VCaP (cell line): ENCODE measurements around the gene FBN2.

Experiments
- H3K27ac ChIP-seq: fragments of 450-650 bp; 2 replicates; pipeline ENCODE4 v1.5.1; 2017
- TF ChIP-seq, protein P1 (sequence below): fragments of 450-650 bp; conservative IDR thresholded peaks from 2 replicates; pipeline ENCODE4 v1.5.1; 2017; ENCODE audit warnings: mild to moderate bottlenecking, moderate library complexity

FBN2 gene

DNA sequence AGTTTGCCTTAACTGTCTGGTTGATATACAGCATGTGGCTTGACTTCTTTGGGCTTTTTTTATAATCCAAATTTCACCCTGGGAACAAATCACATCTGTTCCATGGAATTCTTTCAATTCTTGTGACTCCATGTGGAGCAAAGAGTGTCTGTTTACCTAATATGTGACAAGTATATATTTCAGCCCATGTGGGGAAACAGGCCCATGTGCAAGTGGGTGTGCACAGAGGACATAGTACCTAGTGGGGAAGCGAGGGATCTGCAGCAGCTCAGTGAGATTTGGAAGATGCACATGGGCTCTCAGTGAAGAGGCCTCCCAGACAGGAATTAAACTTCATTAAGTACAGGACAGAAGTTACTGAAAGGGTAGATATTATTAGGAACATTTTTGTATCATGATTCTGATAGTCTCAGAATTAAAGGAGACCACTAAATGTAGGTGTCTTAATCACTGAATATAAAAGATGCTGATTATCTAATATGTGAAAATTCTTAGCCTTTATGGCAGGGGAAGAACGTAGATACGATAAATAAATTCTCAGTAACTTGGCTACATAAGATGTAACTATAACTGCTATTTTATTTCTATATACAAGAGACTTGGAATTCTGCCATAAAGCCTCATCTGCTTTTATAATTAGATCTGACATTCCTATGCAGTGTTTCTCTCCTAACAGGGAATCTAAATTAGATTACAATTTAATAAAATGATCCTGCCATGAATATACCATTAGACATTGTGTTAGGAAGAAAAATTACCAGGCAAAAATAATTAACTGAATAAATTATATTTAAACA, 273.3 kb downstream of the FBN2 start:
- H3K27ac ChIP-seq = no peak overlapping the region
- TF ChIP-seq, protein P1, sequence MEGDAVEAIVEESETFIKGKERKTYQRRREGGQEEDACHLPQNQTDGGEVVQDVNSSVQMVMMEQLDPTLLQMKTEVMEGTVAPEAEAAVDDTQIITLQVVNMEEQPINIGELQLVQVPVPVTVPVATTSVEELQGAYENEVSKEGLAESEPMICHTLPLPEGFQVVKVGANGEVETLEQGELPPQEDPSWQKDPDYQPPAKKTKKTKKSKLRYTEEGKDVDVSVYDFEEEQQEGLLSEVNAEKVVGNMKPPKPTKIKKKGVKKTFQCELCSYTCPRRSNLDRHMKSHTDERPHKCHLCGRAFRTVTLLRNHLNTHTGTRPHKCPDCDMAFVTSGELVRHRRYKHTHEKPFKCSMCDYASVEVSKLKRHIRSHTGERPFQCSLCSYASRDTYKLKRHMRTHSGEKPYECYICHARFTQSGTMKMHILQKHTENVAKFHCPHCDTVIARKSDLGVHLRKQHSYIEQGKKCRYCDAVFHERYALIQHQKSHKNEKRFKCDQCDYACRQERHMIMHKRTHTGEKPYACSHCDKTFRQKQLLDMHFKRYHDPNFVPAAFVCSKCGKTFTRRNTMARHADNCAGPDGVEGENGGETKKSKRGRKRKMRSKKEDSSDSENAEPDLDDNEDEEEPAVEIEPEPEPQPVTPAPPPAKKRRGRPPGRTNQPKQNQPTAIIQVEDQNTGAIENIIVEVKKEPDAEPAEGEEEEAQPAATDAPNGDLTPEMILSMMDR = no peak

DNA sequence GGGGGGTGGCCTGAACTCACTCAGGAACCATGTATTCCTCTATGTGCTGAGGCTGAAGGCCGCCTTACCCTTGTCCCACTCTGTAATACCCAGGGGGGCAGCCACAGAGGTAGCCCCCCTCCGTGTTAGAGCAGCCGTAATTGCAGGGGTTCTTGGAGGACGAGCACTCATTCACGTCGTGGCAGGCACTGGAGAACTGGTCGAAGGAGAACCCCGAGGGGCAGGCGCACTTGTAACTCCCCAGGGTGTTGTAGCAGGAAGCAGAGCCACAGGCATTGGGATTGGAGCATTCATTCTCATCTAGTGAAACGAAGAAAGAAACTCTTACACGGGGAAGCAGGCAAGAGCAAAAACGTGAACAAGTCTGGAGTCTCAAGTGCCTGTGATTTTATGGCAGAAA, 274.7 kb downstream of the FBN2 start:
- TF ChIP-seq, protein P1 = no peak
- H3K27ac ChIP-seq = no peak overlapping the region

DNA sequence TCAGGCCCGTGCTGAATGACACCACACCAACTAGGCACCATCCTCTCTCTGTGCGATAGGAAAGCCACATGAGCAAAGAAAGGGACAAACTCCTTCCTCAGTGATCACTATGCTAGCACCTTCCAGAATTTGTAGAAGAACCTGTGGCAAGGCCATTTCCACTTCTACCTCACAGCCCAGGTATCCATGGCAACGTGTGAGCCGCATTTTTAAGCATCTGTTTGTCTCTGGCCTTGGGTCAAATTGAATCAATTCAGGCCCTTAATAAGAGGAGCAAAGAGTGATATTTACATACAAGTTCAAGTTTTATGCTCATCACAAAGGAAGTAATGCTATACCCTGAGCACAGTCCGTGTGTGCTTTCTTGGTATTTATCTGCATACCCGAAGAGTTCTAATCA, 275.1 kb downstream of the FBN2 start:
- no peak overlapping the region for H3K27ac ChIP-seq
- TF ChIP-seq, protein P1 = no peak

DNA sequence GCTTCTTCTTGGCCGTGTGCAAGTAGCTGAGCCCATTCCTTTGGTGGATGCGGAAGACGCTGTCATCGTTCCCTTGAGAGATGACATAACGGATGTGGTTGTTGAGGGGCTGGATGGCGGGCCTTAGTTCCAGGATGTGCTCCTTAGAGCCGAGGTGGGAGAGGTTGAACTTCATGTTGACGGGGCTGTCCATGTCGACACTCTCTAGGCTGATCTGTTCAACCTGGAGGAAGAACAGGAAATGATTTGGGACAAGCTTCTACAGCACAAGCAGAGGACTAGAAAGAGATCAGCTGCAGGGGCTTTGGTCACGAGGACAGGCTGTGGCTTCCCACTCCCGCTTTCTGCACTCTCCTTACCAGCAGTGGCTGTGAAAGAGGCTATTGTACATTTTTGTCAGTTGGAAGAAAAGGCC, 278.4 kb downstream of the FBN2 start:
- TF ChIP-seq, protein P1 = no peak
- H3K27ac ChIP-seq = no peak overlapping the region

DNA sequence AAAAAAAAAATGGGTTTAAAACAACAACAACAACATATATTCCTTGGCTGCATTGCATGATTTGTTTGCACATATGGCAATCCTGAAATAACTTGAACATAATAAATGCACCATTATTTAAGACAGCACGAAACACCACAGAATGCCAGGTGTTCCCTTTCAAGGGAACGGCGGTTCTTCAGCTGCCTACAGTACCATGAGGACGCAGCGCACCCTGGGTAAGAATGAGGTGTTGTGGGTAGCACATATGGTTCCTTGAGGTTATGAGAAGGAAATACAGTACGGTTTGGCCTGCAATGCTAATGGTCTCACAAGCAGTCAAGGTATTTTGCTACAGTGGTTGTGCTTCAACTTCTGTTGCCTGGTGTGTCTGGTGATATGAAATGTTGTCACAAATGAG, 279.7 kb downstream of the FBN2 start:
- TF ChIP-seq, protein P1 = no peak
- no peak overlapping the region for H3K27ac ChIP-seq

DNA sequence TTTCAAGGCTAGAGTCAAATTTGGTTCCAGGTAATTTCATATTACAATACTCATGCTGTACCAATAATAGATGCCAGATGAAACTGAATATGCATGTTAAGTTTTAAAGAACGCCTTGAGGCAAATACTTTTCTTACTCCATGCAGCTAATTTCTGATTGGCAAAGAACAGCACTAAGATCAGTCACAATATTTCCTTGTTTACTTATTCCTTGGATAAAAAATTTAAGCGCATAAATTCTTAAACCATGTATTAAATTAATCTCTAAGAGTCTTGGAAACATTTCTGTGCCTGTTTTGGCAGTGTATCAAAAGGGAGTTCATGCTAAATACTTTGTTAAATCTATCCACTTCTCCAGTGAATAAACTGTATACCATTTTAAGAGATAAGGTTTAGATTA, 281.0 kb downstream of the FBN2 start:
- TF ChIP-seq, protein P1 = no peak
- no peak overlapping the region for H3K27ac ChIP-seq

DNA sequence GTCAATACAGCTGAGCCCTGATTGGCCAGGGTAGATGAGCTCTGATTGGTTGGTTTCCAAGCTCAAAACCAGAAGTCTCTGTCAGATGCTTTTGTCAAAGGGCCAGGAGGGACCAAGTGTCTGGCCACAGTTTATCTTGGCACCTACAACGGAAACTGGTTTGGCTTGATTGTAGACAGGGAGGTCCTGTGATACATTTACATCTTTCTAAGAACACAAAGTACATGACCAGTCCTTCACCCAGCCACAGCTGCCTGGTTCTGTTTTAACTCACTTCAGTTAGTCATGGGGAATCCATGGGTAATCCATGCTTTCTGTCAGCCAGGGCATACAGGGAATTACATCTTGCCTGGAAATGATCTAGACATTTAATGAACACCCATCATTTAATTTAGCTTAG, 283.3 kb downstream of the FBN2 start:
- TF ChIP-seq, protein P1 = no peak
- H3K27ac ChIP-seq = no peak overlapping the region
